Stimulated activated CD8-positive, alpha-beta memory T cell treated with anti-CD3 and anti-CD28 coated beads, Interleukin-15, amount 100 ng/mL, for 48 hours (primary cell): ENCODE measurements around the gene ATF2.
"Not testable (repeated sequence)": the region's sequence is repeated elsewhere in the genome, so short reads cannot be mapped to it uniquely, and the experiment has no call there.

Source experiments
- DNase-seq, 2 donors: peaks; one replicate each; pipeline ENCODE4 v3.0.0-alpha.2; 2020; ENCODE audit warnings: low read depth in 2 of 2

ATF2 gene

DNA sequence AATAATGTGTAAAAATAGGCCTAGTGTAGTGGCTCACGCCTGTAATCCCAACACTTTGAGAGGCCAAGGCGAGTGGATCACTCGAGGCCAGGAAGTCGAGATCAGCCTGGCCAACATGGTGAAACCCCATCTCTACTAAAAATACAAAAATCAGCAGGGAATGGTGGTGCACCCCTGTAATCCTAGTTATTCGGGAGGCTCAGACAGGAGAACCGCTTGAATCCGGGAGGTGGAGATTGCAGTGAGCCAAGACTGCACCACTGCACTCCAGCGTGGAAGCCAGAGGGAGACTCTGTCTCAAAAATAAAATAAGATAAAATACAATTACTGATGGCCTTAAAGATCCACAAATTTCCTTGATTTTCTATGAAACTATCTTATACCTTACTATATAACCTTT lies 3.8 kb downstream of the ATF2 start:
- DNase-seq = no peak

- DNase-seq = no peak
Observed at GRCh38 chr2:175158894-175159293, 9.1 kb downstream of the ATF2 start.

- DNase-seq = no peak
Observed at GRCh38 chr2:175156534-175156933, 11.5 kb downstream of the ATF2 start.

- DNase-seq = no peak
Observed at GRCh38 chr2:175154661-175155082, 13.3 kb downstream of the ATF2 start.

DNA sequence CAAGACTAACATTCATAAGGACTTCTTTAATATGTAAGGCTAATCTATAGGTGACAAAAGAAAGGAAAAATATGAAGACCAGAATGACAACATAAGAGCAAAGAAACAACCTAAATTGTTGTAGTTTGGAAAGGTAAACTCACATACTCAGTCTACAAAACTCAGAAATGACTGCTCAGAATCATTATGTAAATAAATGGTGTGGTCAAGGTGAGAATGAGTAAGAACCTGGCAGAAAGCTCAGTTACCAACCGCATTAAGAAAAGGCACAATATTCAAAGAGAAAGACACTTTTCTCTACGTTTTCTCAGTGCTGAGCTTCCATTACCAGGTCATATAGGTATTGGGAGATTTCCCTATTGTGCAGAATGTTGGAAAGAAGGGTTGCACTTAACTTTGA lies 15.8 kb downstream of the ATF2 start:
- DNase-seq = no peak

GRCh38 chr2:175151791-175152190 lies 16.2 kb downstream of the ATF2 start:
- no peak for DNase-seq

GRCh38 chr2:175147186-175147585 lies 20.8 kb downstream of the ATF2 start:
- DNase-seq = no peak

GRCh38 chr2:175143678-175144077 lies 24.3 kb downstream of the ATF2 start:
- DNase-seq = no peak

GRCh38 chr2:175143191-175143590 lies 24.8 kb downstream of the ATF2 start:
- no peak for DNase-seq

GRCh38 chr2:175140332-175140731 lies 27.7 kb downstream of the ATF2 start:
- no peak for DNase-seq

DNA sequence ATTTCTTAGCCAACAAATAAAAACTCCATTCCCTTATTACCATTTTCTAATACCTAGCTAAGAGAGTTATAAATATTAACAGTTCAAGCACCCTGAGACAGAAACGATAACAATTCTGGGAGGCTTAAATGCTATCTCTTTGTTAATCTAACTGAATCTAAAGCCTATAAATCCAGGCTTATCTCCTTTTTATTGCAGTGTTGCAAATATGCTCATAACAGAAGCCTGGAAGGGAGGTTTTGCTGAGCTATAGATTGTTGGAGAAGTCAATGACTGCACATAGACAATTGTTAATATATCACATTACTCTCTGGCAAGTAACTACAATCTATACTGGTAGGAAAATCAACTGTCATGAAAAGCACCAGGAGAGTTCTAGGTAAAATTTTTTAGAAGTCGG lies 30.2 kb downstream of the ATF2 start:
- no peak for DNase-seq

DNA sequence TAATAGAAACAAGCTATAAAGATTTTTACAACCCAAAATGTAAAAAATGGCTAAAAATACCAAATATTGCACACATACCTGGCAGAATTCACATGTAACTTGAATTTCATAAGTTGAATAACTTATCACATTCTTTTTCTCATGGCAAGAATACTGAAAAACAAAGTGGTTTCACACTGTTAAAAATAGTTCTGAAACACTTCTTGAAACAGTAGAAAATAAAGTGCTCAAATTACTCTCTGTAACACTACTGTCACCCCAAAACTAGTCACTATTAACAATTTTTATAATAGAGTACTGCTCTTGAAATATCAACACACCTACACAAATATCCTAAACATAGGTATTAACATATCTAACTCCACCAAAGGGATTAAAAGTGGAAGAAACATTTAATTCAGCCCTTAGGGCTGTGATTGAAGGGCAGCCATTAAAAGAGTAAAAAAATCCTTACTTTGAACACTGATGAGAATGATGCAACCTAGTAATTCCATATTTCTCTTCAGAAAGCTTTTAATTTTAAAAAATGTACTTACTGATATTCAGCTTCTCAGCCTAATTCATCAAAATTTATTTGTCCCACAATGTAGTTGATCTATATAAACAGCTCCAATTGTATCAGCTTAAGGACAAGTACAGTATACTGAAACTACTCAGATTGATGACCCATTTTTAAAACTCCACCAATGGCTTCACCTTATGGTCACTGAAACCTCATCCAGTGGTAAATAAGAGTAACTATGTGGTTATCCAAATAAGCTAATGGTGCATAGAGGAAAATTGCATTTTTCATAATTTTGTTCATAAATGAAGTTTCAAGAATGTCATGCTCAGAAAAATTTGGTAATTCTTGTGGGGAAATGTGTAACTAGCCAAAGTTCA lies 31.4 kb downstream of the ATF2 start:
- DNase-seq = no peak

DNA sequence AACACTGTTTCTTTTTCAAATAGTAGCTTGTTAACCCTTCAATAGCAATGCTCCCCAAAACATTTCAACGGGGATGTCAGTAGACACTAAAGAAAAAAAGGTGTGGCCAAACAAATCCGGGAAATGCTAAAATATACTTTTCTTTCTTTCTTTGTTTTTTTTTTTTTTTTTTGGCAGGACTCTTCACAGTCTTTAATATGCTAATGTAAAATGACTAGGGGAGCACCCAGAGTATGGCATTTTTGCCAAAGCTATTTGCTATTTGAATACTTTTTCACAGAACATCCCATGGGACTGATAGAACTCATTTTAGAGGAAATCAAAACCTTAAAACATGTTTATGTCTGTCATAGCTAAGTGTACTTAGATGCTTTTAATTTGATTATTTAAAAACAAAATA lies 32.1 kb downstream of the ATF2 start:
- DNase-seq = no peak

DNA sequence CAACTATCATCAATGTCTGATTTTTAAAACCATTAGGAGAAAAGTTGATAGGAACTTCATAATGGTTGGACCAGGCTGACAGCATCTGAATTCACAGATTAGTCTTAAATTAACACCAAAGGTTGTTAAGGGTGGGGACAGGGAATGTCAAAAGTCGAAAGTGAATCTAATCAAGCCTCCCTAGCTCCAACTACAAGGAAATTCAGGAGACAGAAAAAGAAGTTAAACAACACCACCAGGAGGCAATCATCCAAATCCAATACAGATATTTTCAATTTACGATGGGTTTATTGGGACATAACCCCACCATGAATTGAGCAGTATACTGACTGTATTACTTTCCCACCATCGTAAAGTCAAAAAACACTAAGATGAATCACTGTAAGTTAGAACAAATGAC lies 32.8 kb downstream of the ATF2 start:
- DNase-seq = no peak

- DNase-seq = no peak
Observed at GRCh38 chr2:175131252-175131651, 36.8 kb downstream of the ATF2 start.

- DNase-seq = no peak
Observed at GRCh38 chr2:175126661-175127060, 41.3 kb downstream of the ATF2 start.

DNA sequence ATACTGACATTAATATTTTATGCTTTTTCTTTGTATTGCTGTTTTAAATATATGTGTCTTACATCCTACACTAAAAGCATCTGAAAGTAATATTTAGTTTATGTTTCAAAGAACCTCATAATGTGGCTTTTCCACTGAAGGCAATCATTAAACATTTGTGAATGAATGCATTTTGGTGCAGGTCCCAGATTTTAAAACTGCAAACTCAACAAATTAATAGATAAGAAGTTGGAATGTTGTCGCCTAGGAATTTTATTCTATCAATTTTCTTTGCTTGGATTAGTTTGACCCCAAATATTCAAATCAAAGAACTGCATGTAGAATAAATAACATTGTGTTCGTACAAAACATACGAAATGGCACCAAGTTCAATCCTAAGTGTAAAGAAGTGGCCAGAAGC lies 44.7 kb downstream of the ATF2 start:
- no peak for DNase-seq

GRCh38 chr2:175111200-175111657 lies 56.8 kb downstream of the ATF2 start:
- DNase-seq = no peak

GRCh38 chr2:175108091-175108490 lies 59.9 kb downstream of the ATF2 start:
- not testable (repeated sequence) for DNase-seq

- no peak for DNase-seq
Observed at GRCh38 chr2:175107146-175107545, 60.9 kb downstream of the ATF2 start.

- DNase-seq = no peak
Observed at GRCh38 chr2:175103191-175103590, 64.8 kb downstream of the ATF2 start.

DNA sequence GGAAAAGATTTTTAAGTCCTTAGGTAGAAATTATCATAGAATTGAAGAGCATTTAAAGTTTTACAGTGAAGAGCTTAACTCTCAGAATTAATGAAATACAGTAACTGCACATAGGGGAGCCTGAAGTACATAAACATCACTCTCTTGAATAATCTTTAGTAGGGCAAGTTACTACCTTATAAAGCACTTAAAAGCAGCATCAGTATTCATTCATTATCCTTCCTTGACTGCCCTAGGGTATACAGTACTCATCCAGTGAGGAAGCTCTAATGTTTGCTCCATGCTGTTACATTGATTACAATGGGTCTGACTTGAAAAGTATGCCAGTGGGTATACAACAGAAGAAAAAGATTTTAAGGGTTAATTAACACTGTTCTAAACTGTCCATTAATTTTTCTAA lies 66.5 kb downstream of the ATF2 start:
- no peak for DNase-seq

GRCh38 chr2:175097297-175097696 lies 70.7 kb downstream of the ATF2 start:
- DNase-seq = no peak

DNA sequence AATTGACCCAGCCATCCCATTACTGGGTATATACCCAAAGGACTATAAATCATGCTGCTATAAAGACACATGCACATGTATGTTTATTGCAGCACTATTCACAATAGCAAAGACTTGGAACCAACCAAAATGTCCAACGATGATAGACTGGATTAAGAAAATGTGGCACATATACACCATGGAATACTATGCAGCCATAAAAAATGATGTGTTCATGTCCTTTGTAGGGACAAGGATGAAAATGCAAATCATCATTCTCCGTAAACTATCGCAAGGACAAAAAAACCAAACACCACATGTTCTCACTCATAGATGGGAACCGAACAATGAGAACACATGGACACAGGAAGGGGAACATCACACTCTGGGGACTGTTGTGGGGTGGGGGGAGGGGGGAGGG lies 83.9 kb downstream of the ATF2 start:
- DNase-seq = not testable (repeated sequence)
